ENCODE results near the gene DPYSL3.

The DPYSL3 gene

DNA sequence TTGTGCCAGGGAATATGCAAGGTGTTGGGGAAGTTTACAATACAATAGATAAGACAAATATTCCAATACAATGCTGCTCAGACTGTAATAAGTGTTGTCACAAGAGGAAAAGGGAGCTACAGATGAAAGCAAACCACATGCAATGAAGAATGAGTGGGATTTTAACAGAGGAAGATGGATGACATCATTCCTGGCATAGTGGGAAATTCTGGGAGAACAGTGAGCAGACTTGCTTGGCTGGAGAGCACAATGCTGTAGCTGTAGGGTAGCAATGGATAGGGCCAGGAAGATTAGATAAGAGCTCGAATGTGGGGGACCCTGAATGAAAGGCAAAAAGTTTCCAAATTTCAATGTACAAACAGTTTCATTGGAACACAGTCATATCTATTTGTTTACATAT is 9.5 kb upstream of the DPYSL3 start:
- TF ChIP-seq, protein P1, sequence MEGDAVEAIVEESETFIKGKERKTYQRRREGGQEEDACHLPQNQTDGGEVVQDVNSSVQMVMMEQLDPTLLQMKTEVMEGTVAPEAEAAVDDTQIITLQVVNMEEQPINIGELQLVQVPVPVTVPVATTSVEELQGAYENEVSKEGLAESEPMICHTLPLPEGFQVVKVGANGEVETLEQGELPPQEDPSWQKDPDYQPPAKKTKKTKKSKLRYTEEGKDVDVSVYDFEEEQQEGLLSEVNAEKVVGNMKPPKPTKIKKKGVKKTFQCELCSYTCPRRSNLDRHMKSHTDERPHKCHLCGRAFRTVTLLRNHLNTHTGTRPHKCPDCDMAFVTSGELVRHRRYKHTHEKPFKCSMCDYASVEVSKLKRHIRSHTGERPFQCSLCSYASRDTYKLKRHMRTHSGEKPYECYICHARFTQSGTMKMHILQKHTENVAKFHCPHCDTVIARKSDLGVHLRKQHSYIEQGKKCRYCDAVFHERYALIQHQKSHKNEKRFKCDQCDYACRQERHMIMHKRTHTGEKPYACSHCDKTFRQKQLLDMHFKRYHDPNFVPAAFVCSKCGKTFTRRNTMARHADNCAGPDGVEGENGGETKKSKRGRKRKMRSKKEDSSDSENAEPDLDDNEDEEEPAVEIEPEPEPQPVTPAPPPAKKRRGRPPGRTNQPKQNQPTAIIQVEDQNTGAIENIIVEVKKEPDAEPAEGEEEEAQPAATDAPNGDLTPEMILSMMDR (IDR thresholded peaks at IDR 0.05; ENCODE audit: borderline replicate concordance, control extremely low read depth, extremely low read depth, insufficient read depth, missing control alignments) = no peak
- in situ Hi-C loops (cut with MboI; ENCODE audit: low sequenced_read_pairs, unreplicated experiment) = no loop called here
- no peak for DNase-seq (ENCODE audit: low spot score)

DNA sequence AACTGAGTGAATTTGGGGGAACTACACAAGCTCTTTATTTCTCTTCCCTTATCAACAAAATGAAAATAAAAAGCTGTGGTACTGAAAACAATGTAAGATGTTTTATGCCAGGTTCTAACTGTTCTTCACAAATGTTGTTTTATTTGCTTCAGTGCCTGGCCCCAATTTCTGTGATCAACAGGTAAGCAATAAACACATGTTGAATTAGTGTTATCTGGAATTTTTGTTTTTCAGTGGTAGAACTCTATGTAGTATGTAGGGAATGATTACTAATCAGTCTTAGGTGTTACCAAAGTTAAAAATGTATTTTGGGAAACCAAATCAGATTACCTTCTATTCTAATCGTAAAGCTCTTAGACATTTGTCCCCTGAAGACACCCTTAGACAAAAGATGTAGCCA is 7.5 kb upstream of the DPYSL3 start:
- in situ Hi-C loops (cut with MboI; ENCODE audit: low sequenced_read_pairs, unreplicated experiment) = no loop called here

DNA sequence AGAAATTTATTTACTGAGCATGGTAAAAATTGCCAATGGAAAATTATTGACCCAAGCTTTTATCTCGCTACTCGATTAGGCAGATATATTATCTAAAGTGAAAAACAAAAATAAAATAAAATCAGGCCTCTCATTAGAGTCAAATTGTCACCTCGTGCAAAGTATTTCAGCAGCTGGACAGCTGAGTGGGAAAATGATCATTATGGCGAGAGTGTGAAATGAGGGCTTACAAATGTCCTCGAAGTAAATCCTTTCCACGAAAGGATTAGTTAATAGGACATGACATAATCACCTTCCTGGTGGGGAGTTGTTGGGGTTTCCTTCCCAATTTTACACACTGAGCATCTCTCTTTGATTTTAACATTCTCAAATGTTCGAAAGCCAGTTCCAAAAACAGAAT is 5.4 kb upstream of the DPYSL3 start:
- DNase-seq (ENCODE audit: low spot score) = no peak
- TF ChIP-seq, protein P1 (IDR thresholded peaks at IDR 0.05; ENCODE audit: borderline replicate concordance, control extremely low read depth, extremely low read depth, insufficient read depth, missing control alignments) = no peak
- in situ Hi-C loops (cut with MboI; ENCODE audit: low sequenced_read_pairs, unreplicated experiment) = no loop called here

More for the DNA sequence above, 7.5 kb upstream of the DPYSL3 start:
- TF ChIP-seq, protein P1 (IDR thresholded peaks at IDR 0.05; ENCODE audit: borderline replicate concordance, control extremely low read depth, extremely low read depth, insufficient read depth, missing control alignments) = no peak
- DNase-seq (ENCODE audit: low spot score) = no peak

DNA sequence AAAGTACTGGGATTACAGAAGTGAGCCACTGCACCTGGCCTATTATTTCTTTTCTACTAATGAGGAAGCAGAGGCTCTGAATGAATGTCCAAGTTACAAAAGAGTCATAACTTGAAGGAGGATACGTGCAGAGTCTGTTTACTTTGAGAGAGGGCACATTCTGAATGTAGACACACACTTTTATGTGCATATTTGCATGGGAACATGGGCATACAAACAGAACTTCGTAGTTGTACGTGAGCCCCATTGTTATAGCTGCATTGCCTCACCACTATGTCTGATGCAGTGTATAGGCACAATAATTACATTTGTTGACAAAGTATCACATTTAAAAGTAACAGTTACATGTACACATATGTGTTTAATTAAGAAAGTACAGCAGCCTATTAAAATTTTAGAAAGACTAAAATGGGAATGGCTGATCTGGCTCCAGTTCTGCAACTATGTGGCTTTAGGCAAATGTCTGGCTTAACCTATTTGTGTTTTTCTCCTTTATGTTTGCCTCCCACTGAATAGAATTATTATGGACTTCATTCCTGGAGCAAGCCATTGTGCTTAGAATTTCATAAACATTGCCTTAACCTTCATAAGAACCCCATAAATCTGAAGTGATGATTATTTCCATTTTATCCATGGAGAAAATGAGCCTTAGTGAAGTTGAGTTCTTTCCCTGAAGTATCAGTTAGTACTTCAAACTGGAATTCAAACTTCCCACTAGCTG is 3.0 kb upstream of the DPYSL3 start:
- TF ChIP-seq, protein P1 (IDR thresholded peaks at IDR 0.05; ENCODE audit: borderline replicate concordance, control extremely low read depth, extremely low read depth, insufficient read depth, missing control alignments) = no peak
- in situ Hi-C loops (cut with MboI; ENCODE audit: low sequenced_read_pairs, unreplicated experiment) = no loop called here
- no peak for DNase-seq (ENCODE audit: low spot score)

DNA sequence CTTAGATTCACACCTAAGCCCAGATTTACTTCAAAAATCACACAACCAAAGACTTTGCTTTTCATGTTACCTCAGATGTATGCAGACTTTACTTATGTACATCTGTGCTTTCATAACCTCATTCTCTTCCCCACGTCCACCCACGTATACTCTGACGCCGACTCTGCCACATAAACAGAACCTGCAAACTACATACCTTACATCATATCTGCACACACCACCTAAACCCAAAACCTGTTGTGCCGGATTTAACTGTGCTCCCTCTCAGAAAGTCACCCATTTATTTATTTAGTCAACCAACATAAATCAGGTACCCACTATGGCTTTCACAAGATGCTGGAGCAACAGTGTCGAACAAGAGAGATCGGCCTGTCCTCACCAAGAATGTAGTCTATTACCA is 1.0 kb upstream of the DPYSL3 start:
- in situ Hi-C loops (cut with MboI; ENCODE audit: low sequenced_read_pairs, unreplicated experiment) = no loop called here
- DNase-seq (ENCODE audit: low spot score) = no peak
- TF ChIP-seq, protein P1 (IDR thresholded peaks at IDR 0.05; ENCODE audit: borderline replicate concordance, control extremely low read depth, extremely low read depth, insufficient read depth, missing control alignments) = no peak

GRCh38 chr5:147509041-147509709 is 693 bp downstream of the DPYSL3 start:
- in situ Hi-C loops (cut with MboI; ENCODE audit: low sequenced_read_pairs, unreplicated experiment) = no loop called here
- no peak for DNase-seq (ENCODE audit: low spot score)
- TF ChIP-seq, protein P1 (IDR thresholded peaks at IDR 0.05; ENCODE audit: borderline replicate concordance, control extremely low read depth, extremely low read depth, insufficient read depth, missing control alignments) = no peak

All from GM13976 (cell line).